ENCODE measurements around the gene TSC22D2. TPM values are rescaled to one million over a fixed set of nuclear protein-coding genes. Genes with fewer than 3 reads are reported as not detected.

The TSC22D2 gene
- total RNA-seq, 4 donors from 2014 or later: 19.8 to 59.7 (median 29.5) TPM

DNA sequence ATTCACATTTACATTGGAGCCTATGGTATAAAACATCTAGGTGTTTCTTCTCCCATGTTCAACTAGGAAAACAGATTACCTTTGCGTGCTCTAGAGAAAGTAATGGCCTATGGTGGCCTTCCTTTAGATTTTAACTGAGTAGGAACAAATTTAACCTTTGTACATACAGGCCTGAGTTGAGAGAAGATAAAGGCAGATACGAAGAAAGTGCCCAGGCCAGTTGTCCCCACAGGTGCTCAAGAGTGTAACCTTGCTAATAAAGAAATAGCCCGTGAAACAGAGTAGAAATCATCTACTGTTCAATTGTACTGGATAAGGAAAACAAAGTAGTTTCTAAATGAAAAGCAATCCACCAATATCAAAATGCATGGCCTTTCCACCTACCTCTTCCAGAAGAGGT lies 6.8 kb upstream of the TSC22D2 start:
- in situ Hi-C loops (cut with MboI; ENCODE audit: low pct_ligation_motif_present in 1 of 4, low pct_unique_long_range_greater_than_20kb in 1 of 4, low sequenced_read_pairs in 3 of 4): loop anchor here in 1 of 4 donors (25.0 kb wide), 1 partner anchor 439 kb away; the partner anchor contains the start of gene PFN2
- intact Hi-C loops (cut with DNase I; ENCODE audit: low total_unique reads): no loop called here
- H3K36me3 ChIP-seq: no peaks in the 10 kb centered on the region
- H3K4me1 ChIP-seq: no peaks in the 10 kb centered on the region
- H3K4me3 ChIP-seq: no peak overlapping the region
- H3K27ac ChIP-seq: no peak overlapping the region
- TF ChIP-seq CTCF (IDR thresholded peaks at IDR 0.05) (no peak), POLR2AphosphoS5 (IDR thresholded peaks at IDR 0.05) (no peak), EP300 (IDR thresholded peaks at IDR 0.05; ENCODE audit: low read depth) (no peak), POLR2A (IDR thresholded peaks at IDR 0.05) (no peak)
- no peak for DNase-seq
- 61 to 70% methylated on average over 3 of the region's 3 CpGs for WGBS, 2 donors (ENCODE audit: low coverage in 1 of 2)
- H3K9me3 ChIP-seq: no peaks in the 10 kb centered on the region
- no peaks in the 10 kb centered on the region for H3K27me3 ChIP-seq

DNA sequence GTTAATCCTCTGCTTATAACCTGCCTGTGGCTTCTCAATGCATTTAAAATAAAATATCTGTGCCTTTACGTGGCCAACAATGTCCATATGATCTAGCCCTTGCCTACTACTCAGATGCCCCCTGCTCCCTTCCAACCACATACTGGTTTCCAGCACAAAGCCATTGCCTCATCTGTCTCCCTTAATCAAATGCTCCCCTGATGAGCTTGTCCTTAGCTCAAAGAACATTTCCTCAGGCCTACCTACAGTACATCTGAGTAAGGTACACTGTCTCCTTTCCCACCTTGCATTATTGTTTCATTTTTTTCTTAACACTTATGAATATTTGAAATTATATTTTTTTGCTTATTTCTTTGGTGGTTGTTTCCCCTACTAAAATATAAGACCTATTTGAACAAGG lies 5.9 kb upstream of the TSC22D2 start:
- 64 to 81% methylated on average over 1 of the region's 1 CpG for WGBS, 2 donors (ENCODE audit: low coverage in 1 of 2)
- Histone ChIP-seq H3K27me3 (no peaks in the 10 kb centered on the region), H3K9me3 (no peaks in the 10 kb centered on the region), H3K36me3 (no peaks in the 10 kb centered on the region), H3K4me3 (no peak overlapping the region), H3K4me1 (peaks cover 0 to 7% (median 3%) of the 10 kb centered on the region in 4 donors), H3K27ac (no peak overlapping the region)
- DNase-seq: no peak
- intact Hi-C loops (cut with DNase I; ENCODE audit: low total_unique reads): no loop called here
- in situ Hi-C loops (cut with MboI; ENCODE audit: low pct_ligation_motif_present in 1 of 4, low pct_unique_long_range_greater_than_20kb in 1 of 4, low sequenced_read_pairs in 3 of 4): loop anchor here in 1 of 4 donors (25.0 kb wide), 1 partner anchor 440 kb away; the partner anchor contains the start of gene PFN2
- TF ChIP-seq EP300 (IDR thresholded peaks at IDR 0.05; ENCODE audit: low read depth) (no peak), CTCF (IDR thresholded peaks at IDR 0.05) (no peak), POLR2AphosphoS5 (IDR thresholded peaks at IDR 0.05) (no peak), POLR2A (IDR thresholded peaks at IDR 0.05) (no peak)

DNA sequence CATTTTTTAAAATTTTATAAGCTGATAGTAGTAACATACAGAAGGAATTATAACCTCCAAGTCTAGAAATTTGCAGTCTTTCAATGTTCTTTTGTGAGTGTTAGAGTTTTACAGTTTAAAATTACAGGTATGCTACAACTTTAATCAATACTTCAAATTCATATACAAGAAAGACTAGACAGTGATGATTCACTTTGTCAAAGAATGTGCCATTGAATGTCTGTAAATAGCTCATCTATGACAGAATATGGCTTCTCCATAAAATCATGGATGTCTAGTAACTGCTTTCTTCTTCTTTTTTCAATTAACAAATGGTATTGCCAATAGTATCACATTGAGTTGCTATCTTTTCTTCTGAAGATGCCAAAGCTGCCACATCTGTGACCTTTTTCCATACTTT lies 4.1 kb upstream of the TSC22D2 start:
- Histone ChIP-seq H3K4me1 (peaks cover 0 to 8% (median 3%) of the 10 kb centered on the region in 4 donors), H3K36me3 (no peaks in the 10 kb centered on the region), H3K27ac (no peak overlapping the region), H3K4me3 (no peak overlapping the region), H3K27me3 (no peaks in the 10 kb centered on the region), H3K9me3 (no peaks in the 10 kb centered on the region)
- TF ChIP-seq POLR2A (IDR thresholded peaks at IDR 0.05) (no peak), EP300 (IDR thresholded peaks at IDR 0.05; ENCODE audit: low read depth) (no peak), CTCF (IDR thresholded peaks at IDR 0.05) (no peak), POLR2AphosphoS5 (IDR thresholded peaks at IDR 0.05) (no peak)
- in situ Hi-C loops (cut with MboI; ENCODE audit: low pct_ligation_motif_present in 1 of 4, low pct_unique_long_range_greater_than_20kb in 1 of 4, low sequenced_read_pairs in 3 of 4) (loop anchor here in 1 of 4 donors (25.0 kb wide), 1 partner anchor 442 kb away; the partner anchor contains the start of gene PFN2), intact Hi-C loops (cut with DNase I; ENCODE audit: low total_unique reads) (no loop called here)
- no peak for DNase-seq

DNA sequence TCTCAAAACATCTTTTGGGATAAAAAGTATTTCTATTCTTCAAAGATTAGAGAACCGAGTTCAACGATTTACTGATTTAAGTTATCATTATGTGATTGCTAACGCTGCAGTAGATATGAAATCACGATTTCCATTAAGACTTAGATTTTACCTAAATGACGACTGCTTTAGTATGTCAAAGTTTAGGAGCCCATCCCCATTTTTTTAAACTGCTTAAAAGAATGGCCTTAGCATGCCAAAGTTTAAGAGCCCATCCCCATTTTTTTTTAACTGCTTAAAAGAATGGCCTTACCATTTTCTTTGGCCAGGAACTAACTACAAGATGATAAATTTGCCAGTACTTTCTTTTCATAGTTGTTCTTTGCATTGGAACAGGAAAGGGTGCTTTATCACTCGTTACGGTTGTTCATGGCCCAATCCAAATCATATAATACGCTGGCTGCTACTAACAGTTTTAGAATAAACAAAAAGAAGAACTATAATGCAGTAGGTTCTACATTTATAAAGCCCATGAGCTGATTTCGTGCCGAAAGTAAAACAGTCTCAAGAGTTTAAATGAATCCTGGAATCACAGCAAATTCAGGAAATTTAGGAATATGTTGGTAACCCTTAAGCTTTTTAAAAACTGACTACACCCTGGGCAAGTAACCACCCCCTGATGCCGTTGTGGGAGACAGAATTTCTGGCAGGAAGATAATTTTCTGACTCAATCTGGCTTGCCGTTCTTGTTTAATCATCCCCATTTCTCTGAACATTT lies 869 bp upstream of the TSC22D2 start:
- Histone ChIP-seq H3K27ac (peak overlapping the region; percentile 98 to 100 (median 100)), H3K9me3 (no peaks in the 10 kb centered on the region), H3K27me3 (no peaks in the 10 kb centered on the region), H3K4me1 (peaks cover 0 to 10% (median 8%) of the 10 kb centered on the region in 4 donors), H3K36me3 (no peaks in the 10 kb centered on the region), H3K4me3 (peak overlapping the region; percentile 18 to 90 (median 71))
- no peak for TF ChIP-seq EP300 (IDR thresholded peaks at IDR 0.05; ENCODE audit: low read depth)
- no peak for TF ChIP-seq CTCF (IDR thresholded peaks at IDR 0.05)
- TF ChIP-seq POLR2A (IDR thresholded peaks at IDR 0.05): no peak
- no peak for TF ChIP-seq POLR2AphosphoS5 (IDR thresholded peaks at IDR 0.05)
- peak; percentile 8 for DNase-seq
- intact Hi-C loops (cut with DNase I; ENCODE audit: low total_unique reads): loop anchor here (5.0 kb wide), 3 partner anchors 35 to 1685 kb away; no protein-coding TSS in a partner anchor
- WGBS, 2 donors (ENCODE audit: low coverage in 1 of 2): 18 to 32% methylated on average over 11 to 12 of the region's 12 CpGs
- in situ Hi-C loops (cut with MboI; ENCODE audit: low pct_ligation_motif_present in 1 of 4, low pct_unique_long_range_greater_than_20kb in 1 of 4, low sequenced_read_pairs in 3 of 4): loop anchor here in 1 of 4 donors (25.0 kb wide), 1 partner anchor 445 kb away; the partner anchor contains the start of gene PFN2
